SU-DHL-6 (cell line): ENCODE data around the gene RMP24.

ENCODE experiments used
- CTCF ChIP-seq: fragments of 200-600 bp; sonication (generic); IDR thresholded peaks from one replicate; pipeline ENCODE4 v1.5.1; 2017; ENCODE audit warnings: antibody characterized with exemption, mild to moderate bottlenecking, low read length, moderate library complexity; ENCODE audit not compliant: insufficient read depth, poor library complexity, severe bottlenecking
- EZH2phosphoT487 ChIP-seq: fragments of 200-600 bp; sonication (generic), shearing (Covaris generic); conservative IDR thresholded peaks from 2 replicates; pipeline ENCODE4 v1.6.1; 2018; ENCODE audit warnings: mild to moderate bottlenecking, antibody characterized with exemption, low read length, moderate library complexity, mixed read lengths

- TF ChIP-seq CTCF (no peak), EZH2phosphoT487 (no peak)
These were observed 45.0 kb upstream of the RMP24 start for GRCh38 chr18:35927430-35927829.
